ENCODE data around the gene CHTF18. TPM values are rescaled to one million over a fixed set of nuclear protein-coding genes. Genes with fewer than 3 reads are reported as not detected.

Gene CHTF18
- total and polyA plus RNA-seq, 2 donors from 2014 or later: 4.2 to 16.0 TPM

DNA sequence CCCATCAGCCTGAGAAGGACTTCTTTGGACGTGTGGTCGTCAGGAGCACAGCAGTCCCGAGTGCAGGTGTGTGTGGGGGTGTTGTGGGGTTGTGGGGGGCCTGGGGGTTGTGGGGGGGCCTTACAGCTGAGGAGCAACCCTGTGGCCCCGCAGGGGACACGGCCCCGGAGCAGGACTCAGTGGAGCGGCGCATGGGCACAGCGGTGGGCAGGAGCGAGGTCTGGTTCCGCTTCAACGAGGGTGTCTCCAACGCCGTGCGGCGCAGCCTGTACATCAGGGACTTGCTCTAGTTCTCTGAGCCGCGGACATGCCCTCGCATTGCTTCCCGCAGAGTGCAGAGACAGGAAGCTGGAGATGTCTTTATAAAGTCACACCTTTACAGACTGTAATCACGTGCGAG is 9.3 kb downstream of the CHTF18 start:
- TF ChIP-seq, protein P1, sequence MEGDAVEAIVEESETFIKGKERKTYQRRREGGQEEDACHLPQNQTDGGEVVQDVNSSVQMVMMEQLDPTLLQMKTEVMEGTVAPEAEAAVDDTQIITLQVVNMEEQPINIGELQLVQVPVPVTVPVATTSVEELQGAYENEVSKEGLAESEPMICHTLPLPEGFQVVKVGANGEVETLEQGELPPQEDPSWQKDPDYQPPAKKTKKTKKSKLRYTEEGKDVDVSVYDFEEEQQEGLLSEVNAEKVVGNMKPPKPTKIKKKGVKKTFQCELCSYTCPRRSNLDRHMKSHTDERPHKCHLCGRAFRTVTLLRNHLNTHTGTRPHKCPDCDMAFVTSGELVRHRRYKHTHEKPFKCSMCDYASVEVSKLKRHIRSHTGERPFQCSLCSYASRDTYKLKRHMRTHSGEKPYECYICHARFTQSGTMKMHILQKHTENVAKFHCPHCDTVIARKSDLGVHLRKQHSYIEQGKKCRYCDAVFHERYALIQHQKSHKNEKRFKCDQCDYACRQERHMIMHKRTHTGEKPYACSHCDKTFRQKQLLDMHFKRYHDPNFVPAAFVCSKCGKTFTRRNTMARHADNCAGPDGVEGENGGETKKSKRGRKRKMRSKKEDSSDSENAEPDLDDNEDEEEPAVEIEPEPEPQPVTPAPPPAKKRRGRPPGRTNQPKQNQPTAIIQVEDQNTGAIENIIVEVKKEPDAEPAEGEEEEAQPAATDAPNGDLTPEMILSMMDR (IDR thresholded peaks at IDR 0.05; ENCODE audit: borderline replicate concordance, extremely low read depth, insufficient read depth): no peak
- DNase-seq (no peak), FAIRE-seq (no peak)
- intact Hi-C loops (cut with DNase I): no loop called here
- Histone ChIP-seq H3K27me3 (ENCODE audit: control insufficient read depth, insufficient read depth, low read length) (peaks cover 3% of the 10 kb centered on the region), H3K27ac (ENCODE audit: low read depth in 2 of 2, low read length in 2 of 2) (no peak overlapping the region), H3K9me3 (ENCODE audit: control insufficient read depth in 2 of 3, insufficient read depth in 1 of 3, low read length in 3 of 3) (no peaks in the 10 kb centered on the region), H3K4me3 (ENCODE audit: low read length in 3 of 3) (no peak overlapping the region), H3K4me1 (ENCODE audit: control insufficient read depth in 2 of 3, insufficient read depth in 2 of 3, low read depth in 1 of 3, low read length in 3 of 3) (no peaks in the 10 kb centered on the region), H3K9ac (ENCODE audit: low read length in 3 of 3) (no peak overlapping the region), H3K36me3 (ENCODE audit: control insufficient read depth in 2 of 3, insufficient read depth in 3 of 3, low read length in 3 of 3) (no peaks in the 10 kb centered on the region)

DNA sequence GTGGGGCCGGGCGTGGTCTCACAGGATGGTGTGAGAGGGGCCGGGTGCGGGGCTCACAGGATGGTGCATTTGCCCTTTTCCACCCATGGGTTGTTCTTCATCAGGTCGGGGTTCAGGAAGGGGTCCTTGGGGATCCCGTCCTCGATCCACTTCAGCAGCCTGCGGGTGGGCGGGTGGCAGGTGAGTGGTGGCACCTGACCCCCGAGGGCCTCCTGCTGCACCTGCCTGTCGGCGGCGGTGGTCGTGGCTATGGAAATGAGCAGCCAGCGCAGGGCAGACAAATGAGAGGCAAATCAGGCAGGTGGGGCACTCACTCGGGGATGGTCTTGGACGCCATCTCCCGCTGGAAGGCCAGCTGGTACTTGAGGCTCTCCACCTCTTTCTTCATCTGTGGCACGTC is 10.2 kb downstream of the CHTF18 start:
- Histone ChIP-seq H3K4me3 (ENCODE audit: low read length in 3 of 3) (no peak overlapping the region), H3K9me3 (ENCODE audit: control insufficient read depth in 2 of 3, insufficient read depth in 1 of 3, low read length in 3 of 3) (no peaks in the 10 kb centered on the region), H3K36me3 (ENCODE audit: control insufficient read depth in 2 of 3, insufficient read depth in 3 of 3, low read length in 3 of 3) (no peaks in the 10 kb centered on the region), H3K27ac (ENCODE audit: low read depth in 2 of 2, low read length in 2 of 2) (no peak overlapping the region), H3K4me1 (ENCODE audit: control insufficient read depth in 2 of 3, insufficient read depth in 2 of 3, low read depth in 1 of 3, low read length in 3 of 3) (no peaks in the 10 kb centered on the region), H3K27me3 (ENCODE audit: control insufficient read depth, insufficient read depth, low read length) (peaks cover 3% of the 10 kb centered on the region), H3K9ac (ENCODE audit: low read length in 3 of 3) (no peak overlapping the region)
- no peak for DNase-seq
- TF ChIP-seq, protein P1 (IDR thresholded peaks at IDR 0.05; ENCODE audit: borderline replicate concordance, extremely low read depth, insufficient read depth): no peak
- intact Hi-C loops (cut with DNase I): no loop called here
- FAIRE-seq: no peak

DNA sequence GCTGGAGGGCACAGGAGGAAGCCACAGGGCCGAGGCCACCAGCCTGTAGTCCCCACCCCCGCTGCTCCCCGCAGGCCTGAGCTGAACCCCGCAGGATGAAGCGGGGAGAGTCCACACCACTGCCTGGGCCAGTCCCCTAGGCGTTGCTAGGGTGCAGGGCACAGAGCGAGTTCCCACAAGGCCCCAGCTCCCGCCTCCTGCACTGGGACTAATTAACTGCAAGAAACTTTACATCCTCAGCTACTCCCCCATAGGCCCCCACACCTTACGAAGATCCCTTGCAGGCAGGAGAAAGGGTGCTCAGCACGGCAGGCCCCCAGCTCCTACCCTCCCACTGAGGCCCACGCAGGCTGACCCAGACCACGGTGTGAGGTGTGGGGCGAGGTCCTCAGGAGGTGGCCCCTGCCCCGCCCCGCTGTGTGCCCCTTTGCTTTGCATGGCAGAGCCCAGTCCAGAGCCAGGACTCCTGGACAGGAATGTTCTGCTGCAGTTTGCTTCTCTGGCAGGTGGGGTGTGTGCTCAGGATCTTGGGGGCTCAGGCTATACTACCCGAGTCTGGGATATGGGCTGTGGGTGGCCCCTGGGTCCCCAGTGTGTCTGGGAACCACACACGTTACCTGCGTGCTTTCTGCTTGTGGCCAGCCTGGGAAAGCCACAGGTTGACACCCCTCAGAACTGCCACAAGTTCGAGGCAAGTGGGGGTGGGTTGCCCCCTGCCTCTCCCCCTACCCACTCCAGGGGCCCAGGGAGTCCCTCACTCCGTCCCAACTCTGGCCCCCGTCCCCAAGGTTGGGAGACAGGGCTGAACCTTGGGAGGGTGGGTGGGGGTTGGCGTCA is 10.9 kb downstream of the CHTF18 start:
- H3K27ac ChIP-seq (ENCODE audit: low read depth in 2 of 2, low read length in 2 of 2): no peak overlapping the region
- peaks cover 5% of the 10 kb centered on the region for H3K27me3 ChIP-seq (ENCODE audit: control insufficient read depth, insufficient read depth, low read length)

More for the DNA sequence above, 10.9 kb downstream of the CHTF18 start:
- H3K4me3 ChIP-seq (ENCODE audit: low read length in 3 of 3): no peak overlapping the region
- no peak overlapping the region for H3K9ac ChIP-seq (ENCODE audit: low read length in 3 of 3)
- intact Hi-C loops (cut with DNase I): no loop called here
- no peak for FAIRE-seq
- DNase-seq: no peak
- H3K4me1 ChIP-seq (ENCODE audit: control insufficient read depth in 2 of 3, insufficient read depth in 2 of 3, low read depth in 1 of 3, low read length in 3 of 3): no peaks in the 10 kb centered on the region
- no peaks in the 10 kb centered on the region for H3K9me3 ChIP-seq (ENCODE audit: control insufficient read depth in 2 of 3, insufficient read depth in 1 of 3, low read length in 3 of 3)
- H3K36me3 ChIP-seq (ENCODE audit: control insufficient read depth in 2 of 3, insufficient read depth in 3 of 3, low read length in 3 of 3): no peaks in the 10 kb centered on the region
- TF ChIP-seq, protein P1 (IDR thresholded peaks at IDR 0.05; ENCODE audit: borderline replicate concordance, extremely low read depth, insufficient read depth): no peak

Measured in kidney (tissue), 14 donors.